Measurements from ENCODE around the gene TEX13D.

DNA sequence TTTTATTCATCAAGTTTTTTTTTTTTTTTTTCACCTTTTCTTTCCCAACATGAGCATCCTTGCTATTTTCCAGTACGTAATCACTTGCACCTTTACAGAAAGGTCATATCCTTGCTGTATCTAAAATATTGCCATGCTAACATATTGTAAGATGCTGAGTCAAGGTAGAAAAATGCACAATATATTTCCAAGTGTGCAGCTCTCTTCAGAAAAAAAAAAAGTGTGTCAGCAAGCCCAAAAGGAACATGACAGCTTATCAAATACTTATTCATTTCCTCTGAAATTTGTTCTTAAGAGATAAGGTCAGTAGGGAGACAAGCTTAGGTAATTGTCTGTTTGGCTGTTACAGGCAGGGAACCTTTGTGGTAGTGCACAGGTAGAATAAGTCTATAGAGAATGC is 40.9 kb downstream of the TEX13D start:
- TF ChIP-seq, protein P1, sequence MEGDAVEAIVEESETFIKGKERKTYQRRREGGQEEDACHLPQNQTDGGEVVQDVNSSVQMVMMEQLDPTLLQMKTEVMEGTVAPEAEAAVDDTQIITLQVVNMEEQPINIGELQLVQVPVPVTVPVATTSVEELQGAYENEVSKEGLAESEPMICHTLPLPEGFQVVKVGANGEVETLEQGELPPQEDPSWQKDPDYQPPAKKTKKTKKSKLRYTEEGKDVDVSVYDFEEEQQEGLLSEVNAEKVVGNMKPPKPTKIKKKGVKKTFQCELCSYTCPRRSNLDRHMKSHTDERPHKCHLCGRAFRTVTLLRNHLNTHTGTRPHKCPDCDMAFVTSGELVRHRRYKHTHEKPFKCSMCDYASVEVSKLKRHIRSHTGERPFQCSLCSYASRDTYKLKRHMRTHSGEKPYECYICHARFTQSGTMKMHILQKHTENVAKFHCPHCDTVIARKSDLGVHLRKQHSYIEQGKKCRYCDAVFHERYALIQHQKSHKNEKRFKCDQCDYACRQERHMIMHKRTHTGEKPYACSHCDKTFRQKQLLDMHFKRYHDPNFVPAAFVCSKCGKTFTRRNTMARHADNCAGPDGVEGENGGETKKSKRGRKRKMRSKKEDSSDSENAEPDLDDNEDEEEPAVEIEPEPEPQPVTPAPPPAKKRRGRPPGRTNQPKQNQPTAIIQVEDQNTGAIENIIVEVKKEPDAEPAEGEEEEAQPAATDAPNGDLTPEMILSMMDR (IDR thresholded peaks at IDR 0.05), result no peak
- no peak for TF ChIP-seq POLR2A (IDR thresholded peaks at IDR 0.05)

Measured in tibial nerve (tissue), 3 donors.